GM23248 (cell line): ENCODE data around the gene ADAM12. TPM values are rescaled to one million over a fixed set of nuclear protein-coding genes. Genes with fewer than 3 reads are reported as not detected.

ENCODE experiments used
- DNase-seq: peaks from one replicate; pipeline ENCODE4 v3.0.0-alpha.2; 2015
- H2AFZ ChIP-seq: fragments of 200-600 bp; sonication (generic); 2 replicates; pipeline ENCODE4 v1.6.1; 2016; ENCODE audit warnings: antibody characterized with exemption
- H3F3A ChIP-seq: fragments of 200-600 bp; sonication (generic); 2 replicates; pipeline ENCODE4 v1.6.1; 2016; ENCODE audit warnings: mild to moderate bottlenecking, antibody characterized with exemption, mixed run types; ENCODE audit not compliant: insufficient read depth
- H3K27ac ChIP-seq: fragments of 200-600 bp; sonication (generic); 2 replicates; pipeline ENCODE4 v1.5.1; 2016; ENCODE audit warnings: mild to moderate bottlenecking
- H3K27me3 ChIP-seq: fragments of 200-600 bp; sonication (generic); replicated peaks from 2 replicates; pipeline ENCODE4 v1.6.1; 2016; ENCODE audit warnings: mild to moderate bottlenecking; ENCODE audit not compliant: insufficient read depth
- H3K36me3 ChIP-seq: fragments of 200-600 bp; sonication (generic); 2 replicates; pipeline ENCODE4 v1.6.1; 2016; ENCODE audit warnings: low read depth, mild to moderate bottlenecking
- H3K4me1 ChIP-seq: fragments of 200-600 bp; sonication (generic); 2 replicates; pipeline ENCODE4 v1.6.1; 2016; ENCODE audit warnings: mild to moderate bottlenecking; ENCODE audit not compliant: insufficient read depth
- H3K4me2 ChIP-seq: fragments of 200-600 bp; sonication (generic); one replicate; pipeline ENCODE4 v1.6.1; 2016; ENCODE audit warnings: mild to moderate bottlenecking; ENCODE audit not compliant: unreplicated experiment
- H3K4me3 ChIP-seq: fragments of 200-600 bp; sonication (generic); 2 replicates; pipeline ENCODE4 v1.5.1; 2016; ENCODE audit warnings: mild to moderate bottlenecking
- H3K79me2 ChIP-seq: fragments of 200-600 bp; sonication (generic); 2 replicates; pipeline ENCODE4 v1.6.1; 2016; ENCODE audit warnings: mild to moderate bottlenecking; ENCODE audit not compliant: insufficient read depth
- H3K9ac ChIP-seq: fragments of 200-600 bp; sonication (generic); 2 replicates; pipeline ENCODE4 v1.6.1; 2016; ENCODE audit warnings: mild to moderate bottlenecking
- H3K9me2 ChIP-seq: fragments of 200-600 bp; sonication (generic); 2 replicates; pipeline ENCODE4 v1.6.1; 2016; ENCODE audit warnings: mixed run types, mild to moderate bottlenecking, moderate library complexity; ENCODE audit not compliant: insufficient read depth
- H3K9me3 ChIP-seq: fragments of 200-600 bp; sonication (generic); one replicate; pipeline ENCODE4 v1.6.1; 2017; ENCODE audit warnings: low read depth
- H4K20me1 ChIP-seq: fragments of 200-600 bp; sonication (generic); 2 replicates; pipeline ENCODE4 v1.6.0; 2016; ENCODE audit not compliant: insufficient read depth
- EZH2 ChIP-seq: fragments of 200-600 bp; sonication (generic); IDR thresholded peaks from 2 replicates; pipeline ENCODE4 v1.6.1; 2018; ENCODE audit warnings: antibody characterized with exemption, mild to moderate bottlenecking; ENCODE audit not compliant: insufficient read depth, poor library complexity, severe bottlenecking
- EZH2phosphoT487 ChIP-seq: fragments of 200-600 bp; sonication (generic); IDR thresholded peaks from 2 replicates; pipeline ENCODE4 v1.6.1; 2018; ENCODE audit warnings: antibody characterized with exemption, moderate library complexity, mild to moderate bottlenecking, low read depth; ENCODE audit not compliant: insufficient read depth
- WGBS, 2 experiments: methylation state at CpG; one replicate each; pipeline ENCODE4 v1.1.6; 2015 to 2017; ENCODE audit warnings: low lambda C conversion rate in 2 of 2, low coverage in 1 of 2; ENCODE audit errors: missing lambda C conversion rate in 2 of 2; 5-methylcytosine and 5-hydroxymethylcytosine counted together
- in situ Hi-C: fragments of 300-500 bp; cut with MboI; formaldehyde crosslinking; loops from 2 replicates; pipeline ENCODE4 v1.15.0; 2020
- polyA plus RNA-seq: library from polyadenylated mRNA; unstranded; fragments of >200 nt; fragmentation: Nextera tagmentation; extraction: Ambion mirVana; gene quantifications from 2 replicates; pipeline ENCODE4 v1.2.1, GENCODE V29; 2016
- total RNA-seq: library from RNA; depleted of rRNA; stranded (reverse); fragments of >200 nt; shearing (Covaris generic); gene quantifications from 2 replicates; pipeline ENCODE4 v1.2.3, GENCODE V29; 2014

The ADAM12 gene
- total and polyA plus RNA-seq, 2 experiments from 2014 or later = 58.4 to 127 TPM

GRCh38 chr10:126140746-126141273, 247.5 kb downstream of the ADAM12 start:
- Histone ChIP-seq H3K79me2 (peaks cover 20% of the 10 kb centered on the region), H3K9me3 (no peaks in the 10 kb centered on the region), H3K27me3 (no peaks in the 10 kb centered on the region), H3K9me2 (no peaks in the 10 kb centered on the region; the same call in 1 of the 2 replicates), H2AFZ (no peak overlapping the region), H3K4me2 (no peak overlapping the region), H3K27ac (no peak overlapping the region), H3K4me3 (no peak overlapping the region), H3F3A (peaks cover 49% of the 10 kb centered on the region), H4K20me1 (no peaks in the 10 kb centered on the region), H3K4me1 (no peaks in the 10 kb centered on the region), H3K9ac (no peak overlapping the region), H3K36me3 (peaks cover 9% of the 10 kb centered on the region)
- 97 to 99% methylated on average over 4 of the region's 4 CpGs for WGBS, 2 experiments
- in situ Hi-C loops = no loop called here
- TF ChIP-seq EZH2 = no peak
- no peak for DNase-seq

DNA sequence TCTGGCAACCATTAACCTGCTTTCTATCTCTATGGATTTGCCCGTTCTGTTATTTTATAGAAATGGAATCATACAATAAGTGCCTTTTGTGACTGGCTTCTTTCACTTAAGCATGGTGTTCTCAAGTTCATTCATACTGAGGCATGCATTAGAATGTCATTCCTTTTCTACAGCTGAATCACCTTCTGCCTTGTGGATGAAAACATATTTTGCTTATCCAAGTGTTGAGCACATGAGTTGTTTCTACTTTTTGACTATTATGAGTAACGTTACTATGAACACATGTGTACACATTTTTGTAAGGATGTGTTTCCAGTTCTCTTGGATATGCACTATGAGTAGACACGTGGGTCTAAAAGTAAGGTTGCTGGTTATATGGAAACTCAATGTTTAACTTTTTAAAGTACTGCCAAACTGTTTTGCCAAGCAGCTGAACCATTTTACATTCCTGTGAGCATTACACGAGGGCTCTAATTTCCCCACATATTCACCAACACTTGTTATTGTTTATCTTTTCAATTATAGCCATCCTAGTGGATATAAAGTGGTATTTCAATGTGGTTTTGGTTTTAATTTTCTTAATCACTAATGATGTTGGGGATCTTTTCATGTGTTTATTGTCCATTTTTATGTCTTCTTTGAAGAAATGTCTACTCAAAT, 250.6 kb downstream of the ADAM12 start:
- no peak overlapping the region for H3K27ac ChIP-seq

GRCh38 chr10:126135941-126136595, 252.2 kb downstream of the ADAM12 start:
- Histone ChIP-seq H3K36me3 (peaks cover 11% of the 10 kb centered on the region), H3K9me3 (no peaks in the 10 kb centered on the region), H3K27me3 (no peaks in the 10 kb centered on the region), H3K4me2 (no peak overlapping the region), H4K20me1 (no peaks in the 10 kb centered on the region), H3F3A (peaks cover 46% of the 10 kb centered on the region), H2AFZ (no peak overlapping the region), H3K9ac (no peak overlapping the region), H3K4me1 (peaks cover 22% of the 10 kb centered on the region), H3K79me2 (peaks cover 24% of the 10 kb centered on the region), H3K4me3 (no peak overlapping the region), H3K9me2 (no peaks in the 10 kb centered on the region; the same call in 1 of the 2 replicates), H3K27ac (no peak overlapping the region)
- TF ChIP-seq EZH2 (no peak), EZH2phosphoT487 (no peak)
- WGBS, 2 experiments = 79 to 86% methylated on average over 8 of the region's 8 CpGs
- in situ Hi-C loops = no loop called here
- no peak for DNase-seq

More for the DNA sequence above, 250.6 kb downstream of the ADAM12 start:
- Histone ChIP-seq H3K9me2 (no peaks in the 10 kb centered on the region; the same call in 1 of the 2 replicates), H3K4me3 (no peak overlapping the region), H3F3A (peaks cover 47% of the 10 kb centered on the region), H3K79me2 (peaks cover 27% of the 10 kb centered on the region), H2AFZ (no peak overlapping the region), H3K4me1 (peaks cover 17% of the 10 kb centered on the region), H3K9me3 (no peaks in the 10 kb centered on the region), H3K9ac (no peak overlapping the region), H3K36me3 (peaks cover 11% of the 10 kb centered on the region), H4K20me1 (no peaks in the 10 kb centered on the region), H3K4me2 (no peak overlapping the region), H3K27me3 (no peaks in the 10 kb centered on the region)
- WGBS, 2 experiments = 93 to 98% methylated on average over 4 of the region's 4 CpGs
- DNase-seq = peak; percentile 18
- in situ Hi-C loops = no loop called here
- no peak for TF ChIP-seq EZH2phosphoT487

DNA sequence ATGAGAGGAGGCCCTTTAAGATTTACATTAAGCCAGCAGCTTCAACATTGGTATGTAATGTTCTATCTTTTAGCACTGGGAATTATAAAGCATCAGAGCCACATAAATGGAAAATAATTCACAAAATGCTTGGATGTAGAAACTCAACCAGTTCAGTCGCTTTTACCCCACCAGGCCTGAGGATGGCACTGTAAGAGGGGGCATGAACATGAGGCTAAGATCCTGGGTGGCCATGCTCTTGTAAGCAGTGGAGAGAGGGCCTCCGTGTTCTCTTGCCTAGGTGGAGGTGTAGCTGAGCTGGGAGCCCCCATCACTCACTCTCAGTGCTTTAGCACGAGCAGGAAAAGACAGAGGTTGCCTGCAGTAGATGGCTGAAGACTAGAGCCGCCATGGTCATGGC, 253.1 kb downstream of the ADAM12 start:
- Histone ChIP-seq H3F3A (peaks cover 54% of the 10 kb centered on the region), H3K27ac (0 out of 2 replicates have a peak overlapping the region, but pooled peaks have one; percentile 78), H2AFZ (no peak overlapping the region), H3K27me3 (no peaks in the 10 kb centered on the region), H3K79me2 (peaks cover 24% of the 10 kb centered on the region), H3K9me3 (no peaks in the 10 kb centered on the region), H3K9ac (peak overlapping the region; percentile 51; the same call in 1 of the 2 replicates), H3K4me1 (peaks cover 31% of the 10 kb centered on the region), H3K4me3 (no peak overlapping the region), H3K4me2 (no peak overlapping the region), H3K9me2 (no peaks in the 10 kb centered on the region; the same call in 1 of the 2 replicates), H4K20me1 (no peaks in the 10 kb centered on the region), H3K36me3 (peaks cover 11% of the 10 kb centered on the region)
- DNase-seq = peak; percentile 34
- in situ Hi-C loops = no loop called here
- TF ChIP-seq EZH2 (no peak), EZH2phosphoT487 (no peak)
- 89 to 90% methylated on average over 4 of the region's 4 CpGs for WGBS, 2 experiments
